Gastroesophageal sphincter (tissue), 4 donors: ENCODE results near the gene AFF3. TPM values are rescaled to one million over a fixed set of nuclear protein-coding genes. Genes with fewer than 3 reads are reported as not detected.

Experiments
- ATAC-seq: fragments of 150-250 bp; one replicate; pipeline ENCODE4 v1.9.1; 2016; ENCODE audit warnings: mild to moderate bottlenecking, moderate library complexity
- H3K27ac ChIP-seq, 4 donors: fragments of 200-600 bp; sonication (generic) in 3 of 4; 1 replicate in 3 of 4; 2 replicates in 1 of 4; pipeline ENCODE4 v1.5.1; 2016 to 2019
- H3K27me3 ChIP-seq: fragments of 200-600 bp; sonication (generic); one replicate; pipeline ENCODE4 v1.5.1; 2019
- H3K36me3 ChIP-seq, 2 donors: fragments of 200-600 bp; sonication (generic); one replicate each; pipeline ENCODE4 v1.5.1; 2019; ENCODE audit warnings: control low read depth in 1 of 2
- H3K4me1 ChIP-seq, 3 donors: fragments of 200-600 bp; sonication (generic); 1 replicate in 2 of 3; 2 replicates in 1 of 3; pipeline ENCODE4 v1.5.1; 2016 to 2019; ENCODE audit warnings: control low read depth in 2 of 3
- H3K4me3 ChIP-seq, 2 donors: fragments of 200-600 bp; sonication (generic); one replicate each; pipeline ENCODE4 v1.5.1; 2019; ENCODE audit warnings: mild to moderate bottlenecking in 1 of 2, moderate library complexity in 1 of 2
- H3K9me3 ChIP-seq, 3 donors: fragments of 200-600 bp; sonication (generic); one replicate each; pipeline ENCODE4 v1.5.1; 2017 to 2019; ENCODE audit warnings: control low read depth in 2 of 3
- CTCF ChIP-seq, 4 experiments: fragments of 200-600 bp in 2 of 4; fragments of 450-650 bp in 2 of 4; sonication (generic) in 1 of 4; IDR thresholded peaks; one replicate each; pipeline ENCODE4 v1.5.1; 2017 to 2019; ENCODE audit warnings: antibody characterized with exemption in 4 of 4, mild to moderate bottlenecking in 2 of 4, moderate library complexity in 2 of 4
- EP300 ChIP-seq: sonication (generic); formaldehyde crosslinking; IDR thresholded peaks from one replicate; pipeline ENCODE4 v1.6.1; 2017; ENCODE audit warnings: antibody characterized with exemption, mild to moderate bottlenecking
- POLR2A ChIP-seq, 2 donors: fragments of 450-650 bp; IDR thresholded peaks; one replicate each; pipeline ENCODE4 v1.6.1; 2017; ENCODE audit warnings: antibody characterized with exemption in 2 of 2, mild to moderate bottlenecking in 2 of 2, moderate library complexity in 1 of 2
- POLR2AphosphoS5 ChIP-seq: sonication (generic); formaldehyde crosslinking; IDR thresholded peaks from one replicate; pipeline ENCODE4 v1.6.1; 2017; ENCODE audit warnings: antibody characterized with exemption
- WGBS, 2 donors: methylation state at CpG; one replicate each; pipeline ENCODE4 v1.1.5; 2018; ENCODE audit warnings: low coverage in 1 of 2; 5-methylcytosine and 5-hydroxymethylcytosine counted together
- total RNA-seq, 4 donors: library from RNA; depleted of rRNA; stranded (reverse); fragments of >200 nt; gene quantifications; one replicate each; pipeline ENCODE4 v1.1.0, GENCODE V29; 2016

Gene AFF3
- total RNA-seq, 4 donors from 2014 or later: 15.4 to 74.8 (median 37.7) TPM

DNA sequence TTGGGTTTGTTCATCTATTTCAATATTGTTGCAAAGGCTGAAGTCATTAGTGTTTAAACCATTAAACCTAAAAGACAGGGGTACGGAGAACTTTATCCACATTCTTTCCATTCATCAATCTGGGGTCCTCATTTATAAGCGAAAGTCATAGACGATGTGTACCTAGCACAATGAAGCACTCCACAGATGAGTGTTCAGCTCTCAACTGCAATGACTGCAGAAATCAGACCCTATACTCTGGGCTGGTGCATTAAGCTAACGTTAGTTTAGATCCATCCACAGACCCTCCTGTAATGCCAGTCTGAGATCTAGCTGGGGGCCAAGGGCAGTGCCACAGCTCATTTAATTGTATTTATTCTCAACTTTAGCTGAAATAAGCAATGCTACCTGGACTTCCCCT is 155.2 kb downstream of the AFF3 start:
- WGBS, 2 donors: 100% methylated on average over 1 to 2 of the region's 4 CpGs
- Histone ChIP-seq H3K4me1 (no peaks in the 10 kb centered on the region), H3K27ac (no peak overlapping the region), H3K36me3 (peaks cover 0 to 8% of the 10 kb centered on the region in 2 donors), H3K9me3 (no peaks in the 10 kb centered on the region), H3K27me3 (no peaks in the 10 kb centered on the region), H3K4me3 (no peak overlapping the region)
- ATAC-seq: no peak
- TF ChIP-seq POLR2AphosphoS5 (no peak), CTCF (IDR thresholded peaks at IDR 0.05) (no peak), EP300 (no peak), POLR2A (IDR thresholded peaks at IDR 0.05) (no peak)

GRCh38 chr2:99984799-99985515 is 157.4 kb downstream of the AFF3 start:
- no peaks in the 10 kb centered on the region for H3K27me3 ChIP-seq
- H3K27ac ChIP-seq: no peak overlapping the region
- H3K36me3 ChIP-seq: no peaks in the 10 kb centered on the region
- no peak overlapping the region for H3K4me3 ChIP-seq
- no peaks in the 10 kb centered on the region for H3K9me3 ChIP-seq
- ATAC-seq: no peak
- WGBS, 2 donors: 36 to 47% methylated on average over 3 to 4 of the region's 4 CpGs
- H3K4me1 ChIP-seq: no peaks in the 10 kb centered on the region
- TF ChIP-seq EP300 (no peak), POLR2A (IDR thresholded peaks at IDR 0.05) (no peak), POLR2AphosphoS5 (no peak), CTCF (IDR thresholded peaks at IDR 0.05) (no peak)

DNA sequence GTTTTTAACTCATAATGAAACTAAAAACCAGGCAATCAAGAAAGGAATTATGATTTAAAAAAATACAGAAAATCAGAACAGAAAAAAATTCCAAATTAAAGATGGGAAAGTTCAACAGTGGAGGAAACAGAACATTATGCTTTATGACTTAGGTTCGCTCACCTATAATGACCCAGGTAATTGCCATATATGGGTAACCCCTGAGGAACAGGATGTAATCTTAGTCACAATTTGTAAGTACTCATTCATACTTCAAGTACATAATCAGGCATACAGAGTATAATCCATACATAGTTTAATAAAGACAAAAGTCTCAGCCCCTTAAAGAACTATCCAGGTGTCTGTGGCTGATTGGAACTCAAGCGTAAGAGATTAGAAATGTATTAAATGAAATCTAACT is 159.6 kb downstream of the AFF3 start:
- Histone ChIP-seq H3K36me3 (peaks cover 0 to 2% of the 10 kb centered on the region in 2 donors), H3K27ac (no peak overlapping the region), H3K4me1 (no peaks in the 10 kb centered on the region), H3K27me3 (no peaks in the 10 kb centered on the region), H3K9me3 (no peaks in the 10 kb centered on the region), H3K4me3 (no peak overlapping the region)
- TF ChIP-seq EP300 (no peak), POLR2AphosphoS5 (no peak), CTCF (IDR thresholded peaks at IDR 0.05) (no peak), POLR2A (IDR thresholded peaks at IDR 0.05) (no peak)
- no peak for ATAC-seq
- 92 to 100% methylated on average over 2 of the region's 2 CpGs for WGBS, 2 donors

- H3K9me3 ChIP-seq: no peaks in the 10 kb centered on the region
- H3K4me1 ChIP-seq: no peaks in the 10 kb centered on the region
- H3K27ac ChIP-seq: no peak overlapping the region
- no peak for TF ChIP-seq POLR2AphosphoS5
- no peak for TF ChIP-seq POLR2A (IDR thresholded peaks at IDR 0.05)
- no peak for TF ChIP-seq CTCF (IDR thresholded peaks at IDR 0.05)
- TF ChIP-seq EP300: no peak
- H3K4me3 ChIP-seq: no peak overlapping the region
- 100% methylated on average over 1 of the region's 1 CpG for WGBS, 2 donors
- no peaks in the 10 kb centered on the region for H3K27me3 ChIP-seq
- H3K36me3 ChIP-seq: peaks cover 0 to 5% of the 10 kb centered on the region in 2 donors
- no peak for ATAC-seq
Measured at GRCh38 chr2:99981840-99982239, 160.6 kb downstream of the AFF3 start.

GRCh38 chr2:99980176-99980575 is 162.2 kb downstream of the AFF3 start:
- TF ChIP-seq POLR2A (IDR thresholded peaks at IDR 0.05) (no peak), POLR2AphosphoS5 (no peak), EP300 (no peak), CTCF (IDR thresholded peaks at IDR 0.05) (no peak)
- no peaks in the 10 kb centered on the region for H3K4me1 ChIP-seq
- no peaks in the 10 kb centered on the region for H3K27me3 ChIP-seq
- H3K9me3 ChIP-seq: no peaks in the 10 kb centered on the region
- no peak for ATAC-seq
- H3K4me3 ChIP-seq: no peak overlapping the region
- WGBS, 2 donors: 82 to 100% methylated on average over 2 of the region's 2 CpGs
- H3K36me3 ChIP-seq: peaks cover 0 to 5% of the 10 kb centered on the region in 2 donors
- no peak overlapping the region for H3K27ac ChIP-seq
